ENCODE results near the gene ADSS2. TPM values are rescaled to one million over a fixed set of nuclear protein-coding genes. Genes with fewer than 3 reads are reported as not detected.

The ADSS2 gene
- total and polyA plus RNA-seq, 2 donors (not counting 3 experiments of a cell fraction or from before 2014, with no cell fraction given) = 35.5 to 90.6 TPM

DNA sequence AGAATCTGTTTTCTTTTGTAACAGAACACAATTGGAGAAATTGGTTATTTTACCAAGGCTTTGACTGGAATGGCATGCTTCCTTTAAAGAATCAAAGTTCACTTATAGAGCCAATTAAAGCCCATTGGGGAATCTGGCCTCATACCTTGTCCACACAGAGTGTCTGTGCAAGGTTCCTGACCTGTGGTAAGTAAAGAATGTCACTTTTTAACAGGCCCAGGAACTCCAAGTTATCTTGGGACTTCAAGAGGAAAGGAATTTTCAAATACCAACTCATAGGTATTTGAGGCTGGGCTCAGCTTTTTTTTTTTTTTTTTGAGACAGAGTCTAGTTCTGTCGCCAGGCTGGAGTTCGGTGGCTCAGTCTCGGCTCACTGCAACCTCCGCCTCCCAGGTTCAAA is 7.1 kb upstream of the ADSS2 start:
- Histone ChIP-seq H3K79me2 (ENCODE audit: control insufficient read depth, insufficient read depth, low read length) (no peaks in the 10 kb centered on the region), H3K27me3 (ENCODE audit: control insufficient read depth in 2 of 2, insufficient read depth in 2 of 2, low read length in 2 of 2) (no peaks in the 10 kb centered on the region), H3K27ac (ENCODE audit: insufficient read depth, low read depth, low read length) (no peak overlapping the region), H4K20me1 (replicated peaks; ENCODE audit: control insufficient read depth, extremely low read depth, insufficient read depth, low read length) (no peaks in the 10 kb centered on the region), H3K9me3 (replicated peaks; ENCODE audit: control insufficient read depth, insufficient read depth, low read length) (no peaks in the 10 kb centered on the region), H3K36me3 (ENCODE audit: control insufficient read depth in 2 of 2, extremely low read depth in 1 of 2, insufficient read depth in 2 of 2, low read length in 2 of 2) (no peaks in the 10 kb centered on the region), H3K4me1 (ENCODE audit: control insufficient read depth, extremely low read depth, insufficient read depth, low read length) (peaks cover 5% of the 10 kb centered on the region), H3K9ac (replicated peaks; ENCODE audit: extremely low read depth, insufficient read depth, low read length) (no peak overlapping the region), H3K9me1 (replicated peaks; ENCODE audit: control insufficient read depth, extremely low read depth, insufficient read depth, low read length) (no peaks in the 10 kb centered on the region), H3K4me3 (replicated peaks in 1 of 3; ENCODE audit: insufficient read depth in 1 of 3, low read depth in 1 of 3, low read length in 3 of 3) (no peak overlapping the region), H2AFZ (ENCODE audit: low read depth, low read length) (no peak overlapping the region), H3K4me2 (ENCODE audit: insufficient read depth, low read length) (no peak overlapping the region)
- dilution Hi-C loops (cut with MboI; ENCODE audit: extremely low pct_ligation_motif_present, low sequenced_read_pairs) = no loop called here
- POLR2A ChIA-PET = no interaction called here
- DNase-seq (ENCODE audit: low read depth, low spot score) (no peak), FAIRE-seq (no peak)
- TF ChIP-seq POLR2AphosphoS5 (IDR thresholded peaks at IDR 0.05; ENCODE audit: insufficient read depth, low read depth, low read length) = no peak
- TF ChIP-seq, protein P1, sequence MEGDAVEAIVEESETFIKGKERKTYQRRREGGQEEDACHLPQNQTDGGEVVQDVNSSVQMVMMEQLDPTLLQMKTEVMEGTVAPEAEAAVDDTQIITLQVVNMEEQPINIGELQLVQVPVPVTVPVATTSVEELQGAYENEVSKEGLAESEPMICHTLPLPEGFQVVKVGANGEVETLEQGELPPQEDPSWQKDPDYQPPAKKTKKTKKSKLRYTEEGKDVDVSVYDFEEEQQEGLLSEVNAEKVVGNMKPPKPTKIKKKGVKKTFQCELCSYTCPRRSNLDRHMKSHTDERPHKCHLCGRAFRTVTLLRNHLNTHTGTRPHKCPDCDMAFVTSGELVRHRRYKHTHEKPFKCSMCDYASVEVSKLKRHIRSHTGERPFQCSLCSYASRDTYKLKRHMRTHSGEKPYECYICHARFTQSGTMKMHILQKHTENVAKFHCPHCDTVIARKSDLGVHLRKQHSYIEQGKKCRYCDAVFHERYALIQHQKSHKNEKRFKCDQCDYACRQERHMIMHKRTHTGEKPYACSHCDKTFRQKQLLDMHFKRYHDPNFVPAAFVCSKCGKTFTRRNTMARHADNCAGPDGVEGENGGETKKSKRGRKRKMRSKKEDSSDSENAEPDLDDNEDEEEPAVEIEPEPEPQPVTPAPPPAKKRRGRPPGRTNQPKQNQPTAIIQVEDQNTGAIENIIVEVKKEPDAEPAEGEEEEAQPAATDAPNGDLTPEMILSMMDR (IDR thresholded peaks at IDR 0.05; ENCODE audit: extremely low read depth in 1 of 2, insufficient read depth in 1 of 2, low read depth in 1 of 2, low read length in 2 of 2) = no peak
- CTCF ChIA-PET = no interaction called here
- BruUV-seq (replicated peaks) = no TSS peak
- intact Hi-C loops (cut with micrococcal nuclease) = loop anchor here (10.0 kb wide), 4 partner anchors 294 to 1114 kb away; partner anchors contain the start of gene COX20

DNA sequence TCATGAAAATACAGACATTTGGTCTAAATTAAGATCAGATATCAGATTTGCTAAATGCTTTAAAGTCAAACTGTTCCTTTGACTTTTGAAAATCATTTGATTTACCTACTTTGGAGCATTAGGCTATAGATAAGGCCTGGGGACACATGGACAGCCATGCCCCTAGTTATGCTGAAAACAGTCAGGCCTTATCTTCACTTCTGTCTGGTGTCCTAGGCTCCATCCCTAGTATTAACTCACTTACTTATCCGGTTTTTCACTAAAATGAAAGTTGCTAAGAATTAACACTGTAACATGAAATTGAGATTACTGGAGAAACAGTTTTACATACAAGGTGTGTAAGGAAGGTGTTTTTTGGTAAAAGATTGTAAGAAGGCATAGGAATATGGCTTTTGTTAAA is 4.9 kb upstream of the ADSS2 start:
- POLR2A ChIA-PET = no interaction called here
- FAIRE-seq = no peak
- intact Hi-C loops (cut with micrococcal nuclease) = loop anchor here (10.0 kb wide), 4 partner anchors 292 to 1112 kb away; partner anchors contain the start of gene COX20
- DNase-seq (ENCODE audit: low read depth, low spot score) = no peak
- Histone ChIP-seq H3K9ac (replicated peaks; ENCODE audit: extremely low read depth, insufficient read depth, low read length) (no peak overlapping the region), H3K9me1 (replicated peaks; ENCODE audit: control insufficient read depth, extremely low read depth, insufficient read depth, low read length) (no peaks in the 10 kb centered on the region), H3K4me1 (ENCODE audit: control insufficient read depth, extremely low read depth, insufficient read depth, low read length) (peaks cover 11% of the 10 kb centered on the region), H3K27me3 (ENCODE audit: control insufficient read depth in 2 of 2, insufficient read depth in 2 of 2, low read length in 2 of 2) (no peaks in the 10 kb centered on the region), H3K9me3 (replicated peaks; ENCODE audit: control insufficient read depth, insufficient read depth, low read length) (no peaks in the 10 kb centered on the region), H3K4me2 (ENCODE audit: insufficient read depth, low read length) (no peak overlapping the region), H2AFZ (ENCODE audit: low read depth, low read length) (no peak overlapping the region), H4K20me1 (replicated peaks; ENCODE audit: control insufficient read depth, extremely low read depth, insufficient read depth, low read length) (no peaks in the 10 kb centered on the region), H3K27ac (ENCODE audit: insufficient read depth, low read depth, low read length) (no peak overlapping the region), H3K4me3 (replicated peaks in 1 of 3; ENCODE audit: insufficient read depth in 1 of 3, low read depth in 1 of 3, low read length in 3 of 3) (no peak overlapping the region), H3K36me3 (ENCODE audit: control insufficient read depth in 2 of 2, extremely low read depth in 1 of 2, insufficient read depth in 2 of 2, low read length in 2 of 2) (no peaks in the 10 kb centered on the region), H3K79me2 (ENCODE audit: control insufficient read depth, insufficient read depth, low read length) (peaks cover under 1% of the 10 kb centered on the region)
- dilution Hi-C loops (cut with MboI; ENCODE audit: extremely low pct_ligation_motif_present, low sequenced_read_pairs) = no loop called here
- CTCF ChIA-PET = no interaction called here
- no peak for TF ChIP-seq MYC (IDR thresholded peaks at IDR 0.05; ENCODE audit: low read depth, low read length)
- TF ChIP-seq, protein P1 (IDR thresholded peaks at IDR 0.05; ENCODE audit: extremely low read depth in 1 of 2, insufficient read depth in 1 of 2, low read depth in 1 of 2, low read length in 2 of 2) = no peak
- TF ChIP-seq JUN (IDR thresholded peaks at IDR 0.05; ENCODE audit: borderline replicate concordance, insufficient read depth, insufficient read length, low read depth) = no peak
- TF ChIP-seq, protein P2, sequence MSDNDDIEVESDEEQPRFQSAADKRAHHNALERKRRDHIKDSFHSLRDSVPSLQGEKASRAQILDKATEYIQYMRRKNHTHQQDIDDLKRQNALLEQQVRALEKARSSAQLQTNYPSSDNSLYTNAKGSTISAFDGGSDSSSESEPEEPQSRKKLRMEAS (IDR thresholded peaks at IDR 0.05; ENCODE audit: insufficient read depth, insufficient read length) = no peak
- no peak for TF ChIP-seq GATA2 (IDR thresholded peaks at IDR 0.05; ENCODE audit: insufficient read depth, insufficient read length, low read depth, low read length)
- no peak for TF ChIP-seq POLR2AphosphoS5 (IDR thresholded peaks at IDR 0.05; ENCODE audit: insufficient read depth, low read depth, low read length)
- TF ChIP-seq EZH2 (IDR thresholded peaks at IDR 0.05; ENCODE audit: borderline replicate concordance, low read depth, low read length, severe bottlenecking) = no peak
- no peak for TF ChIP-seq FOS (IDR thresholded peaks at IDR 0.05; ENCODE audit: borderline replicate concordance, insufficient read depth, low read length)
- BruUV-seq (replicated peaks) = no TSS peak
